A549 (cell line): ENCODE data around the gene ANKK1. TPM values are rescaled to one million over a fixed set of nuclear protein-coding genes. Genes with fewer than 3 reads are reported as not detected.

ENCODE experiments used
- ATAC-seq, 2 experiments: fragments of 200-7000 bp in 1 of 2; fragments of >200 bp in 1 of 2; cut with Nextera tagmentation in 1 of 2; cut with Tn5 transposase in 1 of 2; 3 replicates each; pipeline versions ENCODE4 v1.8.0 to v1.9.1; 2018 to 2020; ENCODE audit warnings: mild to moderate bottlenecking in 1 of 2, moderate library complexity in 1 of 2
- CTCF ChIA-PET: fragments of 300-600 bp; sonication (Branson Sonifier 250); formaldehyde crosslinking; extraction: SDS; loops from one replicate; lab custom pipeline; 2021; ENCODE audit warnings: antibody characterized with exemption, inconsistent platforms; lab: Yijun Ruan, JAX
- POLR2A ChIA-PET: fragments of 350-600 bp; formaldehyde crosslinking; extraction: SDS; loops from one replicate; lab custom pipeline; 2021; ENCODE audit warnings: antibody characterized with exemption, inconsistent platforms; lab: Yijun Ruan, JAX
- DNase-seq, 2 experiments: peaks; one replicate each; pipeline versions ENCODE4 v3.0.0 to v3.0.0-alpha.2; 2011 to 2016; ENCODE audit warnings: low read depth in 1 of 2, low spot score in 1 of 2
- FAIRE-seq: peaks from 2 replicates; lab custom pipeline; 2011; peaks lifted over from hg19 to GRCh38; lab: Jason Lieb, UNC
- H3K27ac ChIP-seq, 2 experiments: fragments of >200 bp; sonication (Bioruptor Twin); formaldehyde crosslinking; 3 replicates each; pipeline ENCODE4 v1.5.1; 2016 to 2017
- H3K4me1 ChIP-seq: fragments of >200 bp; sonication (Bioruptor Twin); formaldehyde crosslinking; 3 replicates; pipeline ENCODE4 v1.6.1; 2016
- H3K4me2 ChIP-seq: fragments of >200 bp; sonication (Bioruptor Twin); formaldehyde crosslinking; 3 replicates; pipeline ENCODE4 v1.6.1; 2016
- H3K4me3 ChIP-seq: fragments of >200 bp; sonication (Bioruptor Twin); formaldehyde crosslinking; 3 replicates; pipeline ENCODE4 v1.5.1; 2016
- H3K9me3 ChIP-seq: fragments of >200 bp; sonication (Bioruptor Twin); formaldehyde crosslinking; 3 replicates; pipeline ENCODE4 v1.6.1; 2016
- ATOH8 ChIP-seq: fragments of 250-450 bp; sonication (Bioruptor Pico); IDR thresholded peaks from 2 replicates; pipeline ENCODE4 v1.5.0; 2020; ENCODE audit warnings: low read depth, mild to moderate bottlenecking, moderate library complexity
- BHLHE40 ChIP-seq: IDR thresholded peaks from 2 replicates; pipeline ENCODE4 v1.6.1; 2012; ENCODE audit warnings: low read depth, low read length, inconsistent platforms
- CBX8 ChIP-seq: fragments of 200-600 bp; sonication (generic); IDR thresholded peaks from 2 replicates; pipeline ENCODE4 v1.6.1; 2016
- CEBPB ChIP-seq, 2 experiments: fragments of >200 bp in 1 of 2; sonication (Bioruptor Twin) in 1 of 2; formaldehyde crosslinking in 1 of 2; IDR thresholded peaks; 2 replicates each; pipeline ENCODE4 v1.6.1; 2012 to 2016
- CHD2 ChIP-seq: fragments of 150-350 bp; IDR thresholded peaks from 2 replicates; pipeline ENCODE4 v1.6.1; 2014; ENCODE audit warnings: low read length; ENCODE audit not compliant: partially characterized antibody
- CHD4 ChIP-seq: fragments of 200-600 bp; sonication (generic); IDR thresholded peaks from 2 replicates; pipeline ENCODE4 v1.6.1; 2016; ENCODE audit warnings: antibody characterized with exemption, mild to moderate bottlenecking, borderline replicate concordance
- E2F6 ChIP-seq: IDR thresholded peaks from 2 replicates; pipeline ENCODE4 v1.6.1; 2012; ENCODE audit warnings: low read depth, borderline replicate concordance
- EP300 ChIP-seq, 2 experiments: fragments of >200 bp; sonication (Bioruptor Twin); formaldehyde crosslinking; IDR thresholded peaks; 2 replicates in 1 of 2; 3 replicates in 1 of 2; pipeline ENCODE4 v1.6.1; 2016 to 2017
- ESRRA ChIP-seq: fragments of 150-350 bp; IDR thresholded peaks from 2 replicates; pipeline ENCODE4 v1.6.1; 2014; ENCODE audit warnings: mild to moderate bottlenecking, low read length, borderline replicate concordance
- FOSB ChIP-seq: fragments of 250-450 bp; sonication (Bioruptor Pico); IDR thresholded peaks from 2 replicates; pipeline ENCODE4 v1.5.0; 2020; ENCODE audit warnings: mild to moderate bottlenecking, moderate library complexity
- FOXS1 ChIP-seq: fragments of 250-450 bp; sonication (Bioruptor Pico); IDR thresholded peaks from 2 replicates; pipeline ENCODE4 v1.5.0; 2020; ENCODE audit warnings: mild to moderate bottlenecking, moderate library complexity
- HDAC2 ChIP-seq: fragments of 200-600 bp; sonication (generic); IDR thresholded peaks from 2 replicates; pipeline ENCODE4 v1.6.1; 2016
- HEYL ChIP-seq: fragments of 250-450 bp; sonication (Bioruptor Pico); IDR thresholded peaks from 2 replicates; pipeline ENCODE4 v1.8.0; 2021; ENCODE audit warnings: mild to moderate bottlenecking, moderate library complexity
- HMGXB4 ChIP-seq: fragments of 250-450 bp; sonication (Bioruptor Pico); IDR thresholded peaks from 2 replicates; pipeline ENCODE4 v1.5.0; 2021; ENCODE audit warnings: mild to moderate bottlenecking, moderate library complexity, borderline replicate concordance
- HOXB13 ChIP-seq: fragments of 250-450 bp; sonication (Bioruptor Pico); IDR thresholded peaks from 2 replicates; pipeline ENCODE4 v1.5.0; 2020; ENCODE audit warnings: low read depth, mild to moderate bottlenecking, moderate library complexity
- JUN ChIP-seq, 2 experiments: fragments of >200 bp; sonication (Bioruptor Twin); formaldehyde crosslinking; IDR thresholded peaks; 2 replicates in 1 of 2; 3 replicates in 1 of 2; pipeline ENCODE4 v1.6.1; 2016 to 2017
- MAFK ChIP-seq: fragments of 450-650 bp; IDR thresholded peaks from 2 replicates; pipeline ENCODE4 v1.6.1; 2014; ENCODE audit not compliant: partially characterized antibody
- MAX ChIP-seq: IDR thresholded peaks from 2 replicates; pipeline ENCODE4 v1.6.1; 2012
- MAZ ChIP-seq: fragments of 150-350 bp; IDR thresholded peaks from 2 replicates; pipeline ENCODE4 v1.6.1; 2014; ENCODE audit warnings: antibody characterized with exemption, low read depth, low read length, borderline replicate concordance
- NFE2L2 ChIP-seq: fragments of 150-350 bp; conservative IDR thresholded peaks from 2 replicates; pipeline ENCODE4 v1.6.1; 2014; ENCODE audit warnings: low read length
- NPAS2 ChIP-seq: fragments of 250-450 bp; sonication (Bioruptor Pico); IDR thresholded peaks from 2 replicates; pipeline ENCODE4 v1.8.0; 2022; ENCODE audit warnings: mild to moderate bottlenecking, moderate library complexity, borderline replicate concordance
- PHF8 ChIP-seq: fragments of 200-600 bp; sonication (generic); IDR thresholded peaks from 2 replicates; pipeline ENCODE4 v1.6.1; 2016; ENCODE audit warnings: low read depth, mild to moderate bottlenecking, antibody characterized with exemption, moderate library complexity, borderline replicate concordance
- POLR2A ChIP-seq: IDR thresholded peaks from 2 replicates; pipeline ENCODE4 v1.6.1; 2012; ENCODE audit warnings: mild to moderate bottlenecking, low read length
- POLR2AphosphoS2 ChIP-seq: conservative IDR thresholded peaks from 2 replicates; pipeline ENCODE4 v1.6.1; 2012; ENCODE audit warnings: low read length, improper control_type of control experiment, inconsistent platforms
- RARB ChIP-seq: fragments of 250-450 bp; sonication (Bioruptor Pico); IDR thresholded peaks from 2 replicates; pipeline ENCODE4 v1.8.0; 2021; ENCODE audit warnings: mild to moderate bottlenecking, moderate library complexity
- RCOR1 ChIP-seq: fragments of 150-350 bp; IDR thresholded peaks from 2 replicates; pipeline ENCODE4 v1.6.1; 2014; ENCODE audit warnings: antibody characterized with exemption, low read length, low read depth
- RFX5 ChIP-seq: fragments of 450-650 bp; IDR thresholded peaks from 2 replicates; pipeline ENCODE4 v1.7.1; 2014; ENCODE audit warnings: antibody characterized with exemption, mild to moderate bottlenecking, moderate library complexity
- TP53 ChIP-seq: fragments of 250-450 bp; sonication (Bioruptor Pico); IDR thresholded peaks from 2 replicates; pipeline ENCODE4 v1.5.0; 2021; ENCODE audit warnings: mild to moderate bottlenecking, moderate library complexity
- ZFP36 ChIP-seq: fragments of 450-650 bp; IDR thresholded peaks from 2 replicates; pipeline ENCODE4 v1.6.1; 2014; ENCODE audit warnings: borderline replicate concordance; ENCODE audit not compliant: partially characterized antibody
- ZSCAN20 ChIP-seq: fragments of 250-450 bp; sonication (Bioruptor Pico); IDR thresholded peaks from 2 replicates; pipeline ENCODE4 v1.8.0; 2022; ENCODE audit warnings: mild to moderate bottlenecking, moderate library complexity
- WGBS: methylation state at CpG from one replicate; pipeline ENCODE4 v1.1.6; 2017; ENCODE audit errors: missing lambda C conversion rate; 5-methylcytosine and 5-hydroxymethylcytosine counted together
- polyA plus RNA-seq, 4 experiments: library from polyadenylated mRNA; depleted of rRNA in 3 of 4; stranded (reverse); fragments of >200 nt; fragmentation: RNase III in 1 of 4; extraction: RNeasy Plus Mini Kit Qiagen cat#74134 plus additional on column Dnase treatment in 1 of 4; gene quantifications; 2 replicates in 3 of 4; 3 replicates in 1 of 4; pipeline ENCODE4 v1.2.3, GENCODE V29; 2011 to 2017

ANKK1 gene
- polyA plus RNA-seq, 2 of the 4 experiments (the other 2 are of a cell fraction) = 0.08 TPM; not detected in 1

- no peak for DNase-seq
- Histone ChIP-seq H3K9me3 (no peaks in the 10 kb centered on the region), H3K4me3 (no peak overlapping the region), H3K4me1 (no peaks in the 10 kb centered on the region), H3K4me2 (no peak overlapping the region), H3K27ac (no peak overlapping the region)
- POLR2A ChIA-PET = no interaction called here
- CTCF ChIA-PET = no interaction called here
- 17% methylated on average over 6 of the region's 14 CpGs for WGBS
- no peak for FAIRE-seq
- TF ChIP-seq POLR2A (no peak), POLR2AphosphoS2 (no peak), JUN (IDR thresholded peaks at IDR 0.05) (no peak), FOXS1 (CRISPR knock-in tag) (no peak), E2F6 (no peak), ESRRA (no peak), CBX8 (no peak), ZFP36 (no peak), PHF8 (no peak), ATOH8 (CRISPR knock-in tag) (no peak), MAFK (no peak), HEYL (CRISPR knock-in tag) (no peak), MAZ (no peak), NPAS2 (CRISPR knock-in tag) (no peak), CHD4 (no peak), BHLHE40 (no peak), MAX (no peak), FOSB (CRISPR knock-in tag) (no peak)
- no peak for ATAC-seq
These were observed 31.9 kb downstream of the ANKK1 start for GRCh38 chr11:113419454-113420003.

- no peaks in the 10 kb centered on the region for H3K9me3 ChIP-seq
- no peak overlapping the region for H3K4me2 ChIP-seq
- H3K4me3 ChIP-seq = no peak overlapping the region
- no peak for TF ChIP-seq HOXB13 (CRISPR knock-in tag)
- H3K4me1 ChIP-seq = no peaks in the 10 kb centered on the region
- POLR2A ChIA-PET = no interaction called here
- 32% methylated on average over 2 of the region's 2 CpGs for whole genome bisulfite sequencing
- FAIRE-seq (no peak), DNase-seq (no peak), ATAC-seq (no peak)
- no peak overlapping the region for H3K27ac ChIP-seq
- CTCF ChIA-PET = interaction anchor here (0.6 kb wide), 1 partner anchor 622 kb away, joined by 3 read pairs; no protein-coding TSS in a partner anchor
These were observed 33.2 kb downstream of the ANKK1 start for GRCh38 chr11:113420808-113421207.

GRCh38 chr11:113426686-113427085, 39.1 kb downstream of the ANKK1 start:
- Histone ChIP-seq H3K4me2 (no peak overlapping the region), H3K9me3 (no peaks in the 10 kb centered on the region)
- POLR2A ChIA-PET = no interaction called here
- DNase-seq = no peak
- TF ChIP-seq HDAC2 = no peak
- TF ChIP-seq RCOR1 = no peak
- no peak for TF ChIP-seq RARB (CRISPR knock-in tag)
- no peak for TF ChIP-seq ZSCAN20 (CRISPR knock-in tag)
- no peak for TF ChIP-seq FOXS1 (CRISPR knock-in tag)
- TF ChIP-seq HMGXB4 (CRISPR knock-in tag) = no peak
- no peak for TF ChIP-seq MAX
- no peak for TF ChIP-seq ATOH8 (CRISPR knock-in tag)
- TF ChIP-seq BHLHE40 = no peak
- TF ChIP-seq CHD4 = no peak
- TF ChIP-seq CEBPB (IDR thresholded peaks at IDR 0.05) = no peak
- TF ChIP-seq FOSB (CRISPR knock-in tag) = no peak
- no peak for TF ChIP-seq RFX5
- no peak for TF ChIP-seq EP300 (IDR thresholded peaks at IDR 0.05)
- TF ChIP-seq POLR2AphosphoS2 = no peak
- no peak for TF ChIP-seq NPAS2 (CRISPR knock-in tag)
- TF ChIP-seq TP53 = no peak
- no peak for TF ChIP-seq CHD2
- TF ChIP-seq NFE2L2 = no peak
- TF ChIP-seq CBX8 = no peak
- TF ChIP-seq, all 56 proteins: peak for 0
- no peak for ATAC-seq
- WGBS = 15% methylated on average over 6 of the region's 6 CpGs
- CTCF ChIA-PET = no interaction called here
- no peaks in the 10 kb centered on the region for H3K4me1 ChIP-seq
- H3K27ac ChIP-seq = no peak overlapping the region
- no peak for FAIRE-seq
- no peak overlapping the region for H3K4me3 ChIP-seq
